ENCODE measurements around the gene TRIO. TPM values are rescaled to one million over a fixed set of nuclear protein-coding genes. Genes with fewer than 3 reads are reported as not detected.
A peak's percentile ranks its signal among the peaks of the same experiment; 100 is the strongest.

The TRIO gene
- total and polyA plus RNA-seq, 10 of the 15 experiments (the other 5 are each of a cell fraction or from before 2014, with no cell fraction given) = 5.1 to 96.4 (median 44.6) TPM

DNA sequence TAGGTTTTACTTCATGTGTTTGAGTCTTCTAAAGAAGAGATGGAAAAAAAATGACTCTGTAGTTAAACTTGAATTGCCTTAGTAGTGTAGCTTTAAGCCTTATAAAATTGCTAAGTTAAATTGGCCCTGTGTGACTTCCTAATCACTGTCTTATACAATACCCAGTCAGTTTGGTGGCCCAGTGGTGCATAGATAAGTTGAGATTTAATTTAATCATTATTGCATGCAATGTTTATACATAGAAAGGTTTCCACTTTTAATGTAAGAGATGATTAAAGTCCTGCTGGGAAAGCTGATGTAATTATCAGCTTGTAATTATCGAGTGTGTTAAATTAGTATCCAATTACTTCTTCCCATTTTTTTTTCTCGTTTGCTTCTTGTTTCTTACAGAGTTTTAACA, 187.1 kb downstream of the TRIO start (continued):
- TF ChIP-seq, protein P1, sequence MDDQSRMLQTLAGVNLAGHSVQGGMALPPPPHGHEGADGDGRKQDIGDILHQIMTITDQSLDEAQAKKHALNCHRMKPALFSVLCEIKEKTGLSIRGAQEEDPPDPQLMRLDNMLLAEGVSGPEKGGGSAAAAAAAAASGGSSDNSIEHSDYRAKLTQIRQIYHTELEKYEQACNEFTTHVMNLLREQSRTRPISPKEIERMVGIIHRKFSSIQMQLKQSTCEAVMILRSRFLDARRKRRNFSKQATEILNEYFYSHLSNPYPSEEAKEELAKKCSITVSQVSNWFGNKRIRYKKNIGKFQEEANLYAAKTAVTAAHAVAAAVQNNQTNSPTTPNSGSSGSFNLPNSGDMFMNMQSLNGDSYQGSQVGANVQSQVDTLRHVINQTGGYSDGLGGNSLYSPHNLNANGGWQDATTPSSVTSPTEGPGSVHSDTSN (IDR thresholded peaks at IDR 0.05; ENCODE audit: insufficient replicate concordance, low read depth, low read length) = no peak
- TF ChIP-seq, protein P2, sequence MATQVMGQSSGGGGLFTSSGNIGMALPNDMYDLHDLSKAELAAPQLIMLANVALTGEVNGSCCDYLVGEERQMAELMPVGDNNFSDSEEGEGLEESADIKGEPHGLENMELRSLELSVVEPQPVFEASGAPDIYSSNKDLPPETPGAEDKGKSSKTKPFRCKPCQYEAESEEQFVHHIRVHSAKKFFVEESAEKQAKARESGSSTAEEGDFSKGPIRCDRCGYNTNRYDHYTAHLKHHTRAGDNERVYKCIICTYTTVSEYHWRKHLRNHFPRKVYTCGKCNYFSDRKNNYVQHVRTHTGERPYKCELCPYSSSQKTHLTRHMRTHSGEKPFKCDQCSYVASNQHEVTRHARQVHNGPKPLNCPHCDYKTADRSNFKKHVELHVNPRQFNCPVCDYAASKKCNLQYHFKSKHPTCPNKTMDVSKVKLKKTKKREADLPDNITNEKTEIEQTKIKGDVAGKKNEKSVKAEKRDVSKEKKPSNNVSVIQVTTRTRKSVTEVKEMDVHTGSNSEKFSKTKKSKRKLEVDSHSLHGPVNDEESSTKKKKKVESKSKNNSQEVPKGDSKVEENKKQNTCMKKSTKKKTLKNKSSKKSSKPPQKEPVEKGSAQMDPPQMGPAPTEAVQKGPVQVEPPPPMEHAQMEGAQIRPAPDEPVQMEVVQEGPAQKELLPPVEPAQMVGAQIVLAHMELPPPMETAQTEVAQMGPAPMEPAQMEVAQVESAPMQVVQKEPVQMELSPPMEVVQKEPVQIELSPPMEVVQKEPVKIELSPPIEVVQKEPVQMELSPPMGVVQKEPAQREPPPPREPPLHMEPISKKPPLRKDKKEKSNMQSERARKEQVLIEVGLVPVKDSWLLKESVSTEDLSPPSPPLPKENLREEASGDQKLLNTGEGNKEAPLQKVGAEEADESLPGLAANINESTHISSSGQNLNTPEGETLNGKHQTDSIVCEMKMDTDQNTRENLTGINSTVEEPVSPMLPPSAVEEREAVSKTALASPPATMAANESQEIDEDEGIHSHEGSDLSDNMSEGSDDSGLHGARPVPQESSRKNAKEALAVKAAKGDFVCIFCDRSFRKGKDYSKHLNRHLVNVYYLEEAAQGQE (IDR thresholded peaks at IDR 0.05; ENCODE audit: low read depth, low read length) = no peak

DNA sequence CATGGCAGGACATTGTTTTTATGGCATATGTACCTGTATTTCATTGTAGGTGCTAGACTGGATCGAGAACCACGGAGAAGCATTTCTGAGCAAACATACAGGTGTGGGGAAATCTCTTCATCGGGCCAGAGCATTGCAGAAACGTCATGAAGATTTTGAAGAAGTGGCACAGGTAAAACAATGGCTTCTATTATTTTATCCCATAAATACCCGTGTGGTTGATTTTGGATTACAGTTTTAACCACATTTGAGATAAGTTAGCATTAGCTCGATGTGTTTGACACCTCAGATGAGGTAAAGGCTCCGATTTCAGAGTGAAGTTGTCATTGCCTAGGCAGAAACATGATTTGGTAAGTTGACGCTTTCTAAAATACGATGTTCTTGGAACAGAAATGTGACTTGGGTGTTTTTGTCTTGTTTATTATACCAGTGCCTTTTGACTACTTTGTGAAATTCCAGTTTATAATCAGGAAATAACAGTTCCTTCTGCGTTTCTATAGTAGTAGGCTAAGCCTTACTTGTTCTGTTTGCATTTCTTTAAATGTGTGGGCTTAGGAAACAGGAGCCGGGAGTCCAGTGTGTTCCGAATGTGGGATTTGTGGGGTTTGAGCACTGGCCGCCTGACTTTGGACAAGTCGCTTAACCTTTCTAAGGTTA, 187.7 kb downstream of the TRIO start:
- ChIA-PET CTCF (interaction anchor here (1.3 to 1.7 kb wide), 2 partner anchors 21 kb away, joined by 4 to 8 read pairs; no protein-coding TSS in a partner anchor), SMC1A (ENCODE audit: uncharacterized antibody, unreplicated experiment) (interaction anchor here (0.7 to 1.9 kb wide), 4 partner anchors 11 to 745 kb away, joined by 3 to 8 read pairs (median 4); no protein-coding TSS in a partner anchor), RAD21 (ENCODE audit: unreplicated experiment) (no interaction called here), POLR2A (interaction anchor here (0.6 kb wide), 1 partner anchor 41 kb away, joined by 3 read pairs; no protein-coding TSS in a partner anchor)
- no peak for TF ChIP-seq CREB1 (IDR thresholded peaks at IDR 0.05; ENCODE audit: low read depth)
- peaks cover 17 to 33% of the 10 kb centered on the region in 2 experiments for H3K36me3 ChIP-seq (ENCODE audit: control insufficient read depth in 2 of 2, insufficient read depth in 2 of 2, low read length in 1 of 2)
- no peak for DNase-seq (ENCODE audit: low read depth, low spot score)
- H4K20me1 ChIP-seq (ENCODE audit: control insufficient read depth, insufficient read depth) = no peaks in the 10 kb centered on the region
- H3K79me2 ChIP-seq (ENCODE audit: control insufficient read depth, insufficient read depth, low read length) = no peaks in the 10 kb centered on the region
- BruUV-seq (replicated peaks) = no TSS peak
- H3K27ac ChIP-seq (ENCODE audit: control insufficient read depth, insufficient read depth) = no peak overlapping the region
- in situ Hi-C loops (cut with MboI) (no loop called here), intact Hi-C loops (cut with micrococcal nuclease; ENCODE audit: unreplicated experiment) (no loop called here)
- no peak for FAIRE-seq
- H3K27me3 ChIP-seq (replicated peaks in 1 of 2; ENCODE audit: control insufficient read depth in 2 of 2, insufficient read depth in 2 of 2, low read length in 1 of 2) = no peaks in the 10 kb centered on the region
- ATAC-seq = no peak
- peak overlapping the region; percentile 39; the same call in 1 of the 2 replicates for H3K4me2 ChIP-seq (ENCODE audit: control insufficient read depth, insufficient read depth)
- H3K9me3 ChIP-seq (replicated peaks; ENCODE audit: control insufficient read depth, insufficient read depth, low read length) = no peaks in the 10 kb centered on the region
- WGBS (ENCODE audit: insufficient coverage, insufficient replicate concordance, low lambda C conversion rate, missing lambda C conversion rate) = 90% methylated on average over 14 of the region's 14 CpGs
- no peak overlapping the region for H3K9ac ChIP-seq (ENCODE audit: control insufficient read depth, insufficient read depth, low read length)
- no peak overlapping the region for H2AFZ ChIP-seq (ENCODE audit: control insufficient read depth, low read depth, low read length)
- H3K4me1 ChIP-seq (ENCODE audit: control insufficient read depth, insufficient read depth, low read length) = peaks cover 13% of the 10 kb centered on the region
- no peak overlapping the region for H3K4me3 ChIP-seq
